ENCODE measurements around the gene RAB40B.

The RAB40B gene

DNA sequence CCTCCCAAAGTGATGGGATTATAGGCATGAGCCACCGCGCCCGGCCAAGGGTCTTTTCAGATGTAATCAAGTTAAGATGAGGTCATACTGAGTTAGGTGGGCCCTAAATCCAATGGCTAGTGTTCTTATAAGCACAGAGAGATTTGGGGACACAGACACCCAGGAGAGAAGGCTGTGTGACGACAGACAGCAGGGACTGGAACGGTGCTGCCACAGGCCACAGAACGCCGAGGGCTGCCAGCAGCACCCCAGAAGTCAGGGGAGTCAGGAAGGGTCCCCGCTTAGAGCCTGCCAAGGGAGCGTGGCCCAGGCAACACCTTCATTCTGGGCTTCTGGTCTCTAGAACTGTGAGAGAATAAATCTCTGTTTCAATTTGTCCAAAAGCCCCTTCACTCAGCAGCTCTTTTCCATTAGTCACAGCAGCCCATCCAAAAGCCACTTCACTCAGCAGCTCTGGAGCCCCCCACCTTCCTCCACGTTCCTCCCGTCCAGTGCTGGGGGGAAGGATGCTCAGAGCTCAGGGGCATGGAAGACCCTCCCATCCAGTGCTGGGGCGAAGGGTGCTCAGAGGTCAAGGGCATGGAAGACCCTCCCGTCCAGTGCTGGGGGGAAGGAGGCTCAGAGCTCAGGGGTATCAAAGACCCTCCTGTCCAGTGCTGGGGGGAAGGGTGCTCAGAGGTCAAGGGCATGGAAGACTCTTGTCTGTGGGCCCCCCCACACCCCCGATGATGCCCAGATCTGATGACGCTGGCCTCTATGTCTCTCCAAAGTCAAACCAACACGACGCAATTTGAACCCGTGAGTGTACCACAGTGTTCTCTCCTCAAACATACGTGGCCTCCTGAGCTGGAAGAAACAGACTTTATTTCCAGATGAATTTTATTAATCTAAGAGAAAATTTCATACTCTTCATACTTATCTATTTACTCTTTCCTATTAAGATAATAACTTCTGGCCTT, 11.9 kb downstream of the RAB40B start:
- Mint-ChIP-seq H3K36me3 (peaks cover 11% of the 10 kb centered on the region), H3K27me3 (no peaks in the 10 kb centered on the region), H3K4me3 (no peak overlapping the region), H3K27ac (no peak overlapping the region), H3K4me1 (no peaks in the 10 kb centered on the region), H3K9me3 (no peaks in the 10 kb centered on the region)

DNA sequence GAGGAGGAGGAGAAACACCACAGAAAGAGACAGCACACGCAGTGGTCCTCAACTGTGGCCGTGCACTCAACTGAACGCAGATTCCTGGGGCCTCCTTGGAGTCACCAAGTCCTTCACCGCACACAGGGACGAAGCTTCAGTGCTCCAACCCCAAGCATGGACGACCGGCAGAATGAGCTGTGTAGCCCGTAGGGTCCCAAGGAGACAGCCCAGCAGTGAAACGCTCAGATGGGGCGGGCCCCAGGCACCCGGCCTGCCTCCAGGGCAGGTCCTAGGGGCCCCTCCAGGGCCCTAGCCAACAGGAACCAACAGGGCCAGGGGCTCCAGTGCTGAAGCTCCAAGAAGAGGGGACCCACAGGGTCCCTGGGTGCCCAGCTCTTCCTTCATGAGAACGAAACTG, 13.2 kb downstream of the RAB40B start:
- H3K27ac Mint-ChIP-seq: no peak overlapping the region
- no peaks in the 10 kb centered on the region for H3K4me1 Mint-ChIP-seq
- H3K4me3 Mint-ChIP-seq: no peak overlapping the region
- no peaks in the 10 kb centered on the region for H3K9me3 Mint-ChIP-seq
- peaks cover 11% of the 10 kb centered on the region for H3K36me3 Mint-ChIP-seq
- no peaks in the 10 kb centered on the region for H3K27me3 Mint-ChIP-seq

DNA sequence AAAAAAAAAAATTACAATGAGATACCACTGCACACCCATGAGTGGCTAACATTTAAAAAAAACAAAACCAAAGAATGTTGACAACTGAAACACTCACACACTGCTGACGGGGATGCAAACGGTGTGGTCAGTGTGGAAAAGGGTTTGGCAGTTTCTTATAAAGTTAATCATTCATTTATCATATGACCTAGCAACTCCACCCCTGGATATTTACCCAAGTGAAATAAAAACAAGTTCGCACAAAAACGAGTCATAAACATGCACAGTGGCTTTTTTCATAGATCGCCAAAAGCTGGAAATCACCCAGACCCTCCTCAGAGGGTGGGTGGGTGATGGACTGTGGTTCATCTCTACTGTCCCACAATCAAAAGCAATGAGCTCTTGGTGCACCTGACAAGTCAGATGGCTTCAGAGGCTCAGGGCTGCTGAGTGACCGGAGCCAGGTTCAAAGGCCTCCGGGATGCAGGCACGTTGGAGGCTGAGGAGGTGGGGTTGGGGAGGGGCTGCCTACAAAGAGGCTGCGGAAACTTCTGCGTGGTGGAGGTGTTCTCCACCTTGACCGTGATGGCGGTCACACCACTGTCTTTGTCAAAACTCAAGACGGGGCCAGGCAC, 14.2 kb downstream of the RAB40B start:
- Mint-ChIP-seq H3K4me1 (no peaks in the 10 kb centered on the region), H3K9me3 (no peaks in the 10 kb centered on the region), H3K27me3 (no peaks in the 10 kb centered on the region), H3K36me3 (peaks cover 8% of the 10 kb centered on the region), H3K27ac (no peak overlapping the region), H3K4me3 (no peak overlapping the region)

DNA sequence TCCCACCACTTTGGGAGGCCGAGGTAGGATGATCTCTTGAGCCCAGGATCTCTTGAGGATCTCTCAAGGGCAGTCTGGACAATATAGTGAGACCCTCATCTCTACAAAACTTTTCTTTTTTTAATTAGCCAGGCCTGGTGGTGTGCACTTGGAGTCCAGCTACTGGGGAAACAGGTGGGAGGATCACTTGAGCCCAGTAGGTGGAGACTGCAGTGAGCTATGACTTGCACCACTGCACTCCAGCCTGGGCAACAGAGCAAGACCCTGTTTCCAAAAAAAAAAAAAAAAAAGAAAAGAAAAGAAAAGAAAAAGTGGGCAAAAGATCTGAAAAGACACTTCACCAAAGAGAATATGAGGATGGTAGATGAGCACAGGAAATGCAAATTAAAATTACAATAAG, 15.0 kb downstream of the RAB40B start:
- Mint-ChIP-seq H3K27ac (no peak overlapping the region), H3K36me3 (peaks cover 8% of the 10 kb centered on the region), H3K9me3 (no peaks in the 10 kb centered on the region), H3K4me3 (no peak overlapping the region), H3K4me1 (no peaks in the 10 kb centered on the region), H3K27me3 (no peaks in the 10 kb centered on the region)

DNA sequence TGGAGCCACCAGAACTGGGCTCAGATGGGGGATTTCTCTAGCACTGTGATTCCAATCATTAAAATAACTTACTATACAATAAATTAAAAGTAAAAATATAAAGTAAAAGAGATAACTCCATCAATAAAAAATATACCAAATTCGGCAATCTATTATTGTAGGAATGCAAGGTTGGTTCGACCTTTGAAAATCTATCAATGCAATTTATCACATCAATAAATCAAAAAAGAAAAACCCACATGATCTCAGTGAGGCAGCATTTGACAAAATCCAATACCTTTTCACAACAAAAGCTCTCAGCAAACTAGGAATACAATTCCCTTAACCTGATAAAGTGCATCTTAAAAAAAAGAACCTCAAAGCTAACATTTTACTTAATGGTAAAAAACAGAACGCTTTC, 17.0 kb downstream of the RAB40B start:
- Mint-ChIP-seq H3K36me3 (peaks cover 6% of the 10 kb centered on the region), H3K9me3 (no peaks in the 10 kb centered on the region), H3K27ac (no peak overlapping the region), H3K4me3 (no peak overlapping the region), H3K4me1 (no peaks in the 10 kb centered on the region), H3K27me3 (no peaks in the 10 kb centered on the region)

DNA sequence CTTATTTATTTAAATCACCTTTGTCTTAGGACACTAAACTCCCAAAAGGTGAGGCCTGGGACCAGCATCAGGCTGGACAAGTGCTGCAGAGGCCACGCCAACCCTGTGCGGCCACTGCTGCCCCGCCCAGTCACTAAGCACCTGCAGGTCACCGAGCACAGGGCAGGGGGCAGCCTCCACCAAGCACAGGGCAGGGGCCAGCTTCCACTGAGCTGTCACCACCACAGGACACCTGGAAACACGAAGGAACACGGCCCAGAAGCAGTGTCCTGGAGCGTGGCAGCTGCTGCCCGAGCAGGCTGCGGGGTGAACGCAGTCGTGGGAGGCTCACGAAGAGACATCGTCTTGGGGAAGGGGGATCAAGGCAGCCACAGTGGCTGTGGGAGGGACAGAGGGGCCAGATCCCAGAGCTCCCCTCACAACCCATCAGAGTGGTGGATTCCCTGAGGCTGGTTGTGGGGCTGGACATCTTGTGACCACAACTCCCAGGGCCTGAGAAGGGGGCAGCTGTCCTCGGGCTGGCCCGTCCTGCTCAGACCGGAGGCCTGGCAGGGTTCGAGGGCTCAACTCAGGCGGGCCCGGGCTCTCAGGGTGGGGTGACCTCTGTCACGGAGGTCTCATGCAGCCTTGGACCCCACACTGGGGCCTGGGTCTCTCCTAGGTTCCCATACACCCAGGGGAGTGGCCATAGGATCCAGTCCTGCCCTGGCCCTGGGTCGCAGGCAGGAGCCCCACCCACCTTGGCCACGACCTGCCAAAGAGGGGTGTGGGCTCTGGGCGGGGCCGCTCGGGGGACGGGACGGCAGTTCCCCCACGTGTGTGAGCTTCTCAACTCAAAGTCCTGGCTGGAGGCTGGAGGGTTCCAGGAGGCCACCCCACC, 18.7 kb downstream of the RAB40B start:
- Mint-ChIP-seq H3K4me1 (no peaks in the 10 kb centered on the region), H3K4me3 (no peak overlapping the region), H3K27me3 (no peaks in the 10 kb centered on the region), H3K9me3 (no peaks in the 10 kb centered on the region), H3K36me3 (peaks cover 6% of the 10 kb centered on the region), H3K27ac (no peak overlapping the region)

DNA sequence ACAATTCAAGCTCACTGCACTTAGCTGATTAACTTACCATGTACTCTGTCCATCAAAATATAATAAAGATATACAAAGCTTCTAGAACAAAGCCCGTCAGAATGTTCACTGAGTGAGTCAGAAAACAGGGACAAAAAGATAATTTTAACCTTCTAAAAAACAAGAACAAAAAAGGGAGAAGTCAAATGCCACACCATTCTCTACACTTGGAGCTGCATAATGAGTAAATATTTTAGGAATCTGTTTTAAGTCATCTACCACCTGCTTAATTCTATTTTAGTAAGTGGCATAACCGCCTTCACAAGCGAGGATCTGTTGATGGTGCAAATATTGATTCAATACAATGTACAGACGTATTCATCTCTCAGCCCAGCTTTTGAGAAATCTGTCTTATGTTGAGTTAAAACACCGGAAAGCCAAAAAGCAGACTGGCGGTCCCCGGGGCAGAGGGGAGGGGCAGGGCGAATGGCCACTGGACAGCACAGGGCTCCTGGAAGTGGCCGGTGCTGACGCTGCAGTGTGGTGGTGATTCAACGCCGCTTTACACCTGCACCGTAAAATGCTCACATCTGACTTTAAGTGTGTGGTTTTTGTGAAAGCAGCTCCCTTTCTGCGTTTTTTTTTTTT, 20.1 kb downstream of the RAB40B start:
- H3K36me3 Mint-ChIP-seq: peaks cover 6% of the 10 kb centered on the region
- no peaks in the 10 kb centered on the region for H3K27me3 Mint-ChIP-seq
- H3K9me3 Mint-ChIP-seq: no peaks in the 10 kb centered on the region
- H3K4me1 Mint-ChIP-seq: no peaks in the 10 kb centered on the region
- H3K27ac Mint-ChIP-seq: no peak overlapping the region
- H3K4me3 Mint-ChIP-seq: no peak overlapping the region

DNA sequence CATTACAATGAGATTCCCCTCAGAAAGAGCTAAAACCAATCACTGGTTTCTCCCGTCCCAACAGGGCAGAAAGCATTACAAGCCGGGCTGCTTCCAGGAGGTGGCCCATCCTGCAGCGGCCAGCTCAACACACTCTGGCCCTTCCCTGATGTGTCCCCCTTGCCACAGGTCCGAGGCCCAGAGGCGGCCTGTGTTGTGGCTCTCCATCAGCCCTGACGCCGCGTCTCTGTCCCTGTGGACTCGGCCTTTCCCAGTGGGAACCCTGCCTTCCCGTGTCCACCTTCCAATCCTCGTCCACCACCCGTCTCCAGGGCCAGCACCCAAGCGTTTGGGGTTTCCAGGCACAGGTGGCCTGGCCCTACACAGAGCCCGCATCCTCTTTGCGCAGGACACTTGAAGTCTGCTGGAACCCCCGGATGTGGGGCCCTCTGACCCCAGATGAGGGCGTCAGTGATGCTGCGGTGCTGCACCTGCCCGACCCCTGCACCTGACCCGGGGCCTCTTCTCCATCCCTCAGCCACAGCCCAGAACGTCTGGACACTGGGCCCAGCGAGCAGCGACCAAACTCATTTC, 21.1 kb downstream of the RAB40B start:
- H3K36me3 Mint-ChIP-seq: peaks cover 6% of the 10 kb centered on the region

DNA sequence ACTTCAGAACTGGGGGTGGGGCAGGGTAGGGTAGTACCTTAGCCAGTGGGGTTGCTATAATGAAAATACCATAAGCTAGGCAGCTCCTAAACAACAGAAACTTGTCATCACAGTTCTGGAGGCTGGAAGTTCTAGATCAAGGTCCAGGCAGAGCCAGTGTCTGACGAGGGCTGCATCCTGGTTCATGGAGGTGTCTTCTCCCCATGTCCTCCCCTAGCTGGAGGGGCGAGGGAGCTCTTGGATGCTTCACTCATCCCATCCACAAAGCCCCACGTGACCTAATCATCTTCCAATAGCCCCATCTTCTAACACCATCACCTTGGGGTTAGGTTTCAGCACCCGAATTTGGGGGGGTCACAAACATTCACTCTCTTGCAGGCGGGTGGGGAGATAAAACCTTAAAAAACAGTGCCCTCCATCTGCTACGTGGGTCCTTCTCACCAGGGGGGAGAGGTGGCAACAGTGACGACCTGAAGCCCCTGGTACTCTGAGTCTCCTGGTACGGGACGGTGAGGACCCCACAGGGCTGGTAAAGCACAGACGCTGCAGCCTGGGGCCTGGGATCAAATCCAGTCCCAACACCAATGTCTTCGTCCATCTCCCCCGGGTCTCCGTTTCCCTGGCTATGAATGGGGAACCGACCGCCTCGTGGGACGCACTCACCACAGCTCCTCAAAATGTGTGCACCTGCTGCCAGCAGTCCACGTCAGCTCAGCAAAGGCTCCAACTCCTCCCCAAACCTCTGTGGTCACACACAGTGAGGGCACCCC, 22.8 kb downstream of the RAB40B start:
- H3K9me3 Mint-ChIP-seq: no peaks in the 10 kb centered on the region
- no peak overlapping the region for H3K4me3 Mint-ChIP-seq
- no peaks in the 10 kb centered on the region for H3K27me3 Mint-ChIP-seq
- H3K4me1 Mint-ChIP-seq: peaks cover 7% of the 10 kb centered on the region
- H3K27ac Mint-ChIP-seq: no peak overlapping the region
- H3K36me3 Mint-ChIP-seq: no peaks in the 10 kb centered on the region

More for the DNA sequence above, 21.1 kb downstream of the RAB40B start:
- Mint-ChIP-seq H3K27me3 (no peaks in the 10 kb centered on the region), H3K4me3 (no peak overlapping the region), H3K27ac (no peak overlapping the region), H3K9me3 (no peaks in the 10 kb centered on the region), H3K4me1 (no peaks in the 10 kb centered on the region)

DNA sequence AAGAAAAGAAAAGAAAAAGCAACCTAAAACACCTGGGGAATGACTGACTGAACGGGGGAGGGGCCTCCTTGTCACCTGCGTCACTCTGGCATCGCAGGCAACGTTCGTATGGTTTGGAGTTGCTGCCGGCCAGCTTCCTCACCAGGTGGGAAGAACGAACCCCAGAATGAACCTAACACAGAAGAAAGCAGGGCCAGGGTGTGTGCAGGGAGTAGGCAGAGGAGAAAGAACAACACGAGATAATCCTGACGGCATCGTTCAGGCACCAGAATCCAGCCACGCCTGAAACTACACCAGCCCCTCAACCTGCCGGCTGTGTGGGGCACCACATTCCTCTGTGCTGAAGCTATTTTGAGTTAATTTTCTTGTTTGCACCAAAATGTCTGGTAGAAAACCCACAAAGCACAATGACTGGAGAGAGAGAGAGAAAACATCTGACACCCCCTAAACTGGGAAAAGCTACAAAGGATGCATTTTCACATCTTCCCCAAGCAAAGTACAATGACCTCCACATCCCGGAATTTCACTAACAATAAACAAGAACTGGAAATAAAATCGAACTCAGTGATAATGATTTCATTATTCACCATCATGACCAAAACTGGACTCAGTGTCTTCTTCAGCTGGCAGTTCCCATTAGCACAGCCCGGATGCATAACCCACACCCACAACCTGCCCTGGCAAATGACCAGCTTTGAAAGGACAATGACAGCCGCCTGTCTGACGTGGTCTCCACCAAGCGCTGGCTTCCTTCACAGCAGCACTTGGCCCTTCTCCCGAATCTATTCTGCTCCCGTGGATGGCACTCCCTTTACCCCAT, 23.6 kb downstream of the RAB40B start:
- no peak overlapping the region for H3K4me3 Mint-ChIP-seq
- no peaks in the 10 kb centered on the region for H3K36me3 Mint-ChIP-seq
- no peak overlapping the region for H3K27ac Mint-ChIP-seq
- peaks cover 7% of the 10 kb centered on the region for H3K4me1 Mint-ChIP-seq
- no peaks in the 10 kb centered on the region for H3K9me3 Mint-ChIP-seq
- H3K27me3 Mint-ChIP-seq: no peaks in the 10 kb centered on the region

DNA sequence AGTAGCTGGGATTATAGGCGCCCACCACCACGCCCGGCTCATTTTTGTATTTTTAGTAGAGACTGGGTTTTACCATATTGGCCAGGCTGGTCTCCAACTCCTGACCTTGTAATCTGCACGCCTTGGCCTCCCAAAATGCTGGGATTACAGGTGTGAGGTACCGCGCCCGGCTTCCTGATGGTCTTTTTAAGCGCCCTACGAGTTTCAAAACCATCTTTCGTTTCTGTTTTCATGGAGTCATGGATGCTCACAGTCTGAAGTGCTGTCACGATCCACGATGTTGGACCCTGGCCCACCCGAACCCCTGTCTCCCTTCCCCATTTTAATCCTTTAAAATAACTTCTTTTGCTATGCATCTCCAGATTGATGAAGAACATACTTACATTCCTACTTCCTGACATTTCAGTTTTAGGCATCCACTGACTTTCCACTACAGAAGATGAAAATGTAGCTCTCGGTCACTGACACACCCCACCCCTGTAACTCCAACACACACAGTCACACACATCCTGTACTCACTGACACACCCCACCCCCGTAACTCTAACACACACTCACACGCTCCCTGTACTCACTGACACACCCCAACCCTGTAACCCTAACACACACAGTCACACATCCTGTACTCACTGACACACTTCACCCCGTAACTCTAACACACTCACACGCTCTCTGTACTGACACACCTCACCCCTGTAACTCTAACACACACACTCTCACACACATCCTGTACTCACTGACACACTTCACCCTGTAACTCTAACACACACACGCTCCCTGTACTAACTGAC, 27.6 kb downstream of the RAB40B start:
- H3K9me3 Mint-ChIP-seq: no peaks in the 10 kb centered on the region

DNA sequence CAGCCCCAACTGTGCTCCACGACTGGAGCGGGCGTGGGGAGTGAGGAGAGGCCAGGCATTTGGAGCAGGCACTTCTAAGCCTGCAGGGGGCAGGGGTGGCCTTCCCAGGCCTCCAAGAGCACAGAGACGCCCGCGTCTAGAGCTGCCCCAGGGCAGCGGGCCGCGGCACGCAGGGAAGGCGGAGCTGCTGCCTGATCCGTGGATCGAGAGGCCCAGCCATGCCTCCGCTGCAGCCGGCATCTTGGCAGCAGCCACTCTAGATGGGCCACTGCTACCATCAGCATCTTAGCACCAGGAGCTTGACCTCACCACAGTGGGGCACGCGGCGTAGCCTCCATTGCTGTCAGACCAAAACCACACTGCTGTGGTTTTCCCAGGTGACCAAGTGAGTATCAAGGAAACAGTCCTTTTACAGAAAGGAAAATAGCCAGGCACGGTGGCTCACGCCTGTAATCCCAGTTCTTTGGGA, 29.8 kb downstream of the RAB40B start:
- Mint-ChIP-seq H3K27me3 (no peaks in the 10 kb centered on the region), H3K27ac (no peak overlapping the region), H3K36me3 (no peaks in the 10 kb centered on the region), H3K4me1 (peaks cover 12% of the 10 kb centered on the region), H3K9me3 (no peaks in the 10 kb centered on the region), H3K4me3 (no peak overlapping the region)

More for the DNA sequence above, 27.6 kb downstream of the RAB40B start:
- no peaks in the 10 kb centered on the region for H3K27me3 Mint-ChIP-seq
- H3K27ac Mint-ChIP-seq: no peak overlapping the region
- H3K4me1 Mint-ChIP-seq: peaks cover 12% of the 10 kb centered on the region
- no peaks in the 10 kb centered on the region for H3K36me3 Mint-ChIP-seq
- H3K4me3 Mint-ChIP-seq: no peak overlapping the region

DNA sequence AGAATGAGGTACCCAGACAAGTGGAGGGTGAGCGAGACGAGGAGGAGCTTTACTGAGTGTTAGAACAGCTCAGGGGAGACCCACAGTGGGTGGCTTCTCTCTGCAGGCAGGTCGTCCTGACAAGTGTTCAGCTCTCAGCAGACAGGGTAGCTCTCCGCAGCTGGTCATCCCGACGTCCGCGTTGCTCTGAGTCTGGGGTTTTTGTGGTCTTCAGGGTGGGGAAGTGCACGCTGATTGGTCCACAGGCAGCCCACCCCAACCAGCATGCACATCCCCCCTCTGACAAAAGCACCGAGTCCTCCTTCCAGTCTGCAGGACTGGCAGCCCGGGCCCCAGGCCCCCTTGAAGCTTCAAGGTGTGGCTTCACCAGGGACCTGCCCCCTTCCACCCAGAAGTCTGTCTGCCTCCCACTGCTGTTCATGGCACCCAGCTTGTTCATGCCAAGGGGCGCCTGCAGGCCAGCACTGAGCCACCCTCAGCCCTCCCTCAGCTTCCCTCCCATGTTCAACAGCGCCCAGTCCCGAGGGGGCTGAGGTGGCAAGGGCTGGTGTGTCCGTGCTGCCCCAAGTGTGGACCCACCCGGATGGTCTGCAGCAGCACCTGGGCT, 30.4 kb downstream of the RAB40B start:
- no peaks in the 10 kb centered on the region for H3K9me3 Mint-ChIP-seq
- peaks cover 12% of the 10 kb centered on the region for H3K4me1 Mint-ChIP-seq
- no peak overlapping the region for H3K4me3 Mint-ChIP-seq
- no peaks in the 10 kb centered on the region for H3K36me3 Mint-ChIP-seq
- H3K27me3 Mint-ChIP-seq: no peaks in the 10 kb centered on the region
- no peak overlapping the region for H3K27ac Mint-ChIP-seq

Data from activated naive CD4-positive, alpha-beta T cell treated with anti-CD3 and anti-CD28 coated beads, Interleukin-2, amount 50 U/mL, for 24 hours (primary cell).